Hepatocyte (in vitro differentiated cells): ENCODE data around the gene RASSF8. TPM values are rescaled to one million over a fixed set of nuclear protein-coding genes. Genes with fewer than 3 reads are reported as not detected.

Source experiments
- DNase-seq: peaks from one replicate; pipeline ENCODE4 v3.0.0-alpha.2; 2016; ENCODE audit warnings: low spot score
- H2AFZ ChIP-seq: fragments of 200-600 bp; sonication (generic); 2 replicates; pipeline ENCODE4 v1.6.0; 2016; ENCODE audit warnings: antibody characterized with exemption, mild to moderate bottlenecking
- H3K27ac ChIP-seq: fragments of 200-600 bp; sonication (generic); 2 replicates; pipeline ENCODE4 v1.5.1; 2016; ENCODE audit warnings: mild to moderate bottlenecking
- H3K27me3 ChIP-seq: fragments of 200-600 bp; sonication (generic); 2 replicates; pipeline ENCODE4 v1.6.1; 2016
- H3K36me3 ChIP-seq: fragments of 200-600 bp; sonication (generic); replicated peaks from 2 replicates; pipeline ENCODE4 v1.5.1; 2016; ENCODE audit warnings: low read depth; ENCODE audit not compliant: insufficient read depth
- H3K4me1 ChIP-seq: fragments of 200-600 bp; sonication (generic); 2 replicates; pipeline ENCODE4 v1.5.1; 2016; ENCODE audit warnings: mild to moderate bottlenecking, moderate library complexity; ENCODE audit not compliant: insufficient read depth
- H3K4me2 ChIP-seq: fragments of 200-600 bp; sonication (generic); 2 replicates; pipeline ENCODE4 v1.6.0; 2016
- H3K4me3 ChIP-seq: fragments of 200-600 bp; sonication (generic); 2 replicates; pipeline ENCODE4 v1.5.1; 2016; ENCODE audit warnings: mild to moderate bottlenecking
- H3K79me2 ChIP-seq: fragments of 200-600 bp; sonication (generic); 2 replicates; pipeline ENCODE4 v1.6.0; 2017; ENCODE audit warnings: mild to moderate bottlenecking
- H3K9me2 ChIP-seq: fragments of 200-600 bp; sonication (generic); replicated peaks from 2 replicates; pipeline ENCODE4 v1.6.0; 2017; ENCODE audit warnings: mild to moderate bottlenecking; ENCODE audit not compliant: insufficient read depth
- H3K9me3 ChIP-seq: fragments of 200-600 bp; sonication (generic); 2 replicates; pipeline ENCODE4 v1.5.1; 2016; ENCODE audit warnings: low read depth, mild to moderate bottlenecking
- H4K20me1 ChIP-seq: fragments of 200-600 bp; sonication (generic); 2 replicates; pipeline ENCODE4 v1.6.0; 2016; ENCODE audit warnings: mild to moderate bottlenecking; ENCODE audit not compliant: insufficient read depth, poor library complexity, severe bottlenecking
- EZH2 ChIP-seq: fragments of 200-600 bp; sonication (generic); IDR thresholded peaks from 2 replicates; pipeline ENCODE4 v1.6.1; 2016; ENCODE audit warnings: antibody characterized with exemption, mild to moderate bottlenecking, borderline replicate concordance
- EZH2phosphoT487 ChIP-seq: fragments of 200-600 bp; sonication (generic); IDR thresholded peaks from one replicate; pipeline ENCODE4 v1.6.1; 2018; ENCODE audit warnings: antibody characterized with exemption, mild to moderate bottlenecking, low read depth, moderate library complexity; ENCODE audit not compliant: unreplicated experiment, severe bottlenecking
- WGBS: methylation state at CpG from one replicate; pipeline ENCODE4 v1.1.6; 2016; ENCODE audit warnings: low lambda C conversion rate; ENCODE audit errors: missing lambda C conversion rate; 5-methylcytosine and 5-hydroxymethylcytosine counted together
- polyA plus RNA-seq: library from polyadenylated mRNA; unstranded; fragments of >200 nt; fragmentation: Nextera tagmentation; extraction: Ambion mirVana; gene quantifications from 2 replicates; pipeline ENCODE4 v1.2.1, GENCODE V29; 2016
- total RNA-seq: library from RNA; depleted of rRNA; stranded (reverse); fragments of >200 nt; gene quantifications from 2 replicates; pipeline ENCODE4 v1.2.3, GENCODE V29; 2014
- TF ChIP-seq, protein P1 (sequence below): fragments of 200-600 bp; sonication (generic); IDR thresholded peaks from 2 replicates; pipeline ENCODE4 v1.5.1; 2016; ENCODE audit warnings: antibody characterized with exemption, mild to moderate bottlenecking; ENCODE audit not compliant: poor library complexity

RASSF8 gene
- total and polyA plus RNA-seq, 2 experiments from 2014 or later, result 24.6 to 46.2 TPM

DNA sequence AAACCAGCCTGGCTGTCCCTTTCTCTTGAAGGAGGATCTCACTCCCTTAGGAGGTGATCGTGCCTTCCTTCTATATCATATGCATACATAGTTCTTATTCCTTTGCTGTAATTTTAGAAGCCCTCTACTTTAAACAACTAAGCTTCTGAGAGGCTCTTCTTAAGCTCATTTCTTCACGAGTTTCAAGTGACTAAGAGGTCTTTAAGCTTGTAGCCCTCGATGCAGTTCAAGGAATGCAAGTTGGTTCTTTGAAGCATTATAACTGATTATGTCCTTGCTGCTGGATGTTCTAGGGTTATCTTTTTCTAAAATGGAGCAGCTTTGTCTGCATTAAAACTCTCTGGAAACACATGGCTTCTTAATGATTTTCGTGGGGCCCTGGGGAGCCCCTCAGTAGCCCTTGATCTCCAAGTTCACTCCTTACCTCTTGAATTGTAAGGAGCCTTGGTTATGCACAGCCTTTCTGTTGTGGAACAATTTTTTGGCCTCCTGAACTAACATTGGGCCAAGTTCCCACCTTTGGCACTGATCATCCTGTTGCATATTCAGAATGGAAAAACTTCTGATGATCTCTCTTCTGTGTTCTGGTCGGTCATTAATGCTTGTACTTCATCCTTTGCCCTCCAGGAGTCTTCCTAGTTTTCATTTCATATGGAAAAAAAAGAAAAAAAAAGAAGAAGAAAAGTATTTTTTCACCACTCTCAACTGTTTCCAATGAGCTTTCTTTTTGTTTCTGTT lies 12.6 kb downstream of the RASSF8 start:
- no peaks in the 10 kb centered on the region for H3K9me2 ChIP-seq
- WGBS, result 73% methylated on average over 5 of the region's 5 CpGs
- H2AFZ ChIP-seq, result no peak overlapping the region
- H3K27ac ChIP-seq, result peak overlapping the region; percentile 44
- H3K27me3 ChIP-seq, result no peaks in the 10 kb centered on the region
- H3K4me3 ChIP-seq, result no peak overlapping the region
- TF ChIP-seq EZH2, result no peak
- TF ChIP-seq, protein P1, sequence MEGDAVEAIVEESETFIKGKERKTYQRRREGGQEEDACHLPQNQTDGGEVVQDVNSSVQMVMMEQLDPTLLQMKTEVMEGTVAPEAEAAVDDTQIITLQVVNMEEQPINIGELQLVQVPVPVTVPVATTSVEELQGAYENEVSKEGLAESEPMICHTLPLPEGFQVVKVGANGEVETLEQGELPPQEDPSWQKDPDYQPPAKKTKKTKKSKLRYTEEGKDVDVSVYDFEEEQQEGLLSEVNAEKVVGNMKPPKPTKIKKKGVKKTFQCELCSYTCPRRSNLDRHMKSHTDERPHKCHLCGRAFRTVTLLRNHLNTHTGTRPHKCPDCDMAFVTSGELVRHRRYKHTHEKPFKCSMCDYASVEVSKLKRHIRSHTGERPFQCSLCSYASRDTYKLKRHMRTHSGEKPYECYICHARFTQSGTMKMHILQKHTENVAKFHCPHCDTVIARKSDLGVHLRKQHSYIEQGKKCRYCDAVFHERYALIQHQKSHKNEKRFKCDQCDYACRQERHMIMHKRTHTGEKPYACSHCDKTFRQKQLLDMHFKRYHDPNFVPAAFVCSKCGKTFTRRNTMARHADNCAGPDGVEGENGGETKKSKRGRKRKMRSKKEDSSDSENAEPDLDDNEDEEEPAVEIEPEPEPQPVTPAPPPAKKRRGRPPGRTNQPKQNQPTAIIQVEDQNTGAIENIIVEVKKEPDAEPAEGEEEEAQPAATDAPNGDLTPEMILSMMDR, result peak; percentile 21
- peaks cover 12% of the 10 kb centered on the region for H3K4me1 ChIP-seq
- DNase-seq, result no peak
- no peaks in the 10 kb centered on the region for H3K9me3 ChIP-seq
- H3K4me2 ChIP-seq, result peak overlapping the region; percentile 37
- H3K36me3 ChIP-seq, result no peaks in the 10 kb centered on the region
- H4K20me1 ChIP-seq, result peaks cover 51% of the 10 kb centered on the region
- H3K79me2 ChIP-seq, result peaks cover 100% of the 10 kb centered on the region

DNA sequence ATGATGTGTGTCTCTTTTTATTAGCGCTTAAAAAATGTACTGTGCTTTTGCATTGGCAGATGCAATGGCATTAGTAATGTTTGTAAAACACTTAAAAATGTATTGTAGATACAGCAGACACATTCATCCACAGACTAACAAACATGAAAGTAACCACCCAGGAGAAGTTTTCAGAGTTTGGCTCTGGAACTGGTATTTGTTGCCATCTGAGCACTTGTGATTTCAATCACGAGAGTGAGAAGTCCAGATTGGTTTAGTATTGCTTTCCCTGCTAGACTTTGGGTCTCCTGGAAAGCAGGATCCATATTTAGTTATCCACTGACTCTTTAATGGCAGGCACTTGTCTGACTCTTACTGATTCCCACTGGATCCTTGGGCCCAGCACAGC lies 13.2 kb downstream of the RASSF8 start:
- no peak overlapping the region for H2AFZ ChIP-seq
- no peak for TF ChIP-seq EZH2phosphoT487
- TF ChIP-seq, protein P1, result peak; percentile 0
- H3K27ac ChIP-seq, result peak overlapping the region; percentile 34
- H3K79me2 ChIP-seq, result peaks cover 100% of the 10 kb centered on the region
- peaks cover 12% of the 10 kb centered on the region for H3K4me1 ChIP-seq
- H3K36me3 ChIP-seq, result no peaks in the 10 kb centered on the region
- H3K9me2 ChIP-seq, result no peaks in the 10 kb centered on the region
- 80% methylated on average over 2 of the region's 2 CpGs for whole genome bisulfite sequencing
- no peak overlapping the region for H3K4me3 ChIP-seq
- no peak for DNase-seq
- no peak overlapping the region for H3K4me2 ChIP-seq
- H3K9me3 ChIP-seq, result no peaks in the 10 kb centered on the region
- H4K20me1 ChIP-seq, result peaks cover 49% of the 10 kb centered on the region
- H3K27me3 ChIP-seq, result no peaks in the 10 kb centered on the region

DNA sequence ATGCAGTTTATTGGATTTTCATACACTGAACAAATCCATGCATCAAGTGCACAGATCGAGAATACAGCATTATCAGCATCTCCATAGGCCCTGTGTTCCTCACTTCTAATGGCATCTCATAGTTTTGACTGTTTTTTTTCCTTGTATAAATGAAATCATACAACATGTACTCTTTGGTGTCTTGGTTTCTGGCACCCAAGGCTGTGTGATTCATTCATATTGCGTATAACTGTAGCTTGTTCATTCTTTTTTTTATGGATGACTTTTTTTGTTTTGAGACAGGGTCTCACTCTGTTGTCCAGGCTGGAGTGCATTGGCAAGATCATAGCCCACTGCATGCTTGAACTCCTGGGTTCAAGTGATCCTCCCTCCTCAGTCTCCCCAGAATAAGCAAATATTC lies 14.3 kb downstream of the RASSF8 start:
- Histone ChIP-seq H3K36me3 (no peaks in the 10 kb centered on the region), H3K9me2 (no peaks in the 10 kb centered on the region), H3K27ac (no peak overlapping the region), H3K4me2 (no peak overlapping the region), H3K27me3 (no peaks in the 10 kb centered on the region), H3K4me1 (peaks cover 12% of the 10 kb centered on the region), H2AFZ (no peak overlapping the region), H3K4me3 (no peak overlapping the region), H3K79me2 (peaks cover 100% of the 10 kb centered on the region), H3K9me3 (no peaks in the 10 kb centered on the region), H4K20me1 (peaks cover 56% of the 10 kb centered on the region)
- TF ChIP-seq EZH2 (no peak), EZH2phosphoT487 (no peak)
- TF ChIP-seq, protein P1, result no peak
- 97% methylated on average over 2 of the region's 2 CpGs for WGBS
- DNase-seq, result no peak
